Measurements from ENCODE around the gene HACD4.
"Not testable (repeated sequence)": the region's sequence is repeated elsewhere in the genome, so short reads cannot be mapped to it uniquely, and the experiment has no call there.

The HACD4 gene

GRCh38 chr9:20996809-20997208 lies 34.6 kb downstream of the HACD4 start:
- CTCF ChIA-PET, result interaction anchor here (0.5 to 1.1 kb wide), 2 partner anchors 21 to 112 kb away, joined by 3 to 4 read pairs; no protein-coding TSS in a partner anchor
- H3K4me1 Mint-ChIP-seq, result peaks cover 37% of the 10 kb centered on the region
- H3K9me3 Mint-ChIP-seq, result peaks cover 5% of the 10 kb centered on the region

GRCh38 chr9:20995616-20996015 lies 35.8 kb downstream of the HACD4 start:
- CTCF ChIA-PET, result interaction anchor here (0.9 kb wide), 1 partner anchor 9 kb away, joined by 3 read pairs; no protein-coding TSS in a partner anchor
- H3K4me1 Mint-ChIP-seq, result peaks cover 27% of the 10 kb centered on the region
- DNase-seq, result no peak
- no peak overlapping the region for H3K4me3 Mint-ChIP-seq
- no peaks in the 10 kb centered on the region for H3K27me3 Mint-ChIP-seq
- no peak overlapping the region for H3K27ac Mint-ChIP-seq
- no peaks in the 10 kb centered on the region for H3K9me3 Mint-ChIP-seq
- H3K36me3 Mint-ChIP-seq, result peaks cover 69% of the 10 kb centered on the region

More at GRCh38 chr9:20996809-20997208, 34.6 kb downstream of the HACD4 start:
- H3K27me3 Mint-ChIP-seq, result no peaks in the 10 kb centered on the region
- H3K4me3 Mint-ChIP-seq, result no peak overlapping the region
- no peak for DNase-seq
- H3K27ac Mint-ChIP-seq, result peak overlapping the region; percentile 77
- H3K36me3 Mint-ChIP-seq, result peaks cover 70% of the 10 kb centered on the region

GRCh38 chr9:20994486-20994885 lies 37.0 kb downstream of the HACD4 start:
- DNase-seq, result no peak
- Mint-ChIP-seq H3K27me3 (no peaks in the 10 kb centered on the region), H3K36me3 (peaks cover 71% of the 10 kb centered on the region), H3K4me1 (peaks cover 27% of the 10 kb centered on the region), H3K9me3 (no peaks in the 10 kb centered on the region), H3K27ac (no peak overlapping the region), H3K4me3 (no peak overlapping the region)
- CTCF ChIA-PET, result no interaction called here

GRCh38 chr9:20990867-20991266 lies 40.6 kb downstream of the HACD4 start:
- Mint-ChIP-seq H3K4me1 (peaks cover 4% of the 10 kb centered on the region), H3K27me3 (no peaks in the 10 kb centered on the region), H3K36me3 (peaks cover 67% of the 10 kb centered on the region), H3K9me3 (no peaks in the 10 kb centered on the region), H3K4me3 (no peak overlapping the region), H3K27ac (no peak overlapping the region)
- DNase-seq, result no peak
- CTCF ChIA-PET, result no interaction called here

- Mint-ChIP-seq H3K9me3 (no peaks in the 10 kb centered on the region), H3K4me3 (no peak overlapping the region), H3K27me3 (no peaks in the 10 kb centered on the region), H3K4me1 (no peaks in the 10 kb centered on the region), H3K27ac (no peak overlapping the region), H3K36me3 (peaks cover 57% of the 10 kb centered on the region)
- DNase-seq, result no peak
- CTCF ChIA-PET, result no interaction called here
Measured at GRCh38 chr9:20989923-20990341, 41.5 kb downstream of the HACD4 start.

- Mint-ChIP-seq H3K27ac (no peak overlapping the region), H3K9me3 (no peaks in the 10 kb centered on the region), H3K4me3 (no peak overlapping the region), H3K27me3 (no peaks in the 10 kb centered on the region), H3K36me3 (peaks cover 51% of the 10 kb centered on the region), H3K4me1 (no peaks in the 10 kb centered on the region)
- CTCF ChIA-PET, result no interaction called here
- no peak for DNase-seq
Measured at GRCh38 chr9:20988671-20989315, 42.6 kb downstream of the HACD4 start.

GRCh38 chr9:20988061-20988460 lies 43.4 kb downstream of the HACD4 start:
- Mint-ChIP-seq H3K27me3 (no peaks in the 10 kb centered on the region), H3K36me3 (peaks cover 48% of the 10 kb centered on the region), H3K4me1 (no peaks in the 10 kb centered on the region), H3K4me3 (no peak overlapping the region), H3K27ac (no peak overlapping the region), H3K9me3 (no peaks in the 10 kb centered on the region)
- no peak for DNase-seq
- CTCF ChIA-PET, result no interaction called here

GRCh38 chr9:20987521-20987920 lies 43.9 kb downstream of the HACD4 start:
- H3K4me1 Mint-ChIP-seq, result no peaks in the 10 kb centered on the region
- CTCF ChIA-PET, result no interaction called here
- H3K27ac Mint-ChIP-seq, result no peak overlapping the region

GRCh38 chr9:20985851-20986600 lies 45.4 kb downstream of the HACD4 start:
- no peaks in the 10 kb centered on the region for H3K9me3 Mint-ChIP-seq
- no peak overlapping the region for H3K27ac Mint-ChIP-seq
- H3K36me3 Mint-ChIP-seq, result peaks cover 44% of the 10 kb centered on the region
- CTCF ChIA-PET, result interaction anchor here (0.8 to 1.0 kb wide), 2 partner anchors 10 to 44 kb away, joined by 3 to 4 read pairs; no protein-coding TSS in a partner anchor
- no peaks in the 10 kb centered on the region for H3K27me3 Mint-ChIP-seq
- H3K4me3 Mint-ChIP-seq, result no peak overlapping the region
- H3K4me1 Mint-ChIP-seq, result no peaks in the 10 kb centered on the region
- no peak for DNase-seq

More at GRCh38 chr9:20987521-20987920, 43.9 kb downstream of the HACD4 start:
- no peak for DNase-seq
- H3K27me3 Mint-ChIP-seq, result no peaks in the 10 kb centered on the region
- no peak overlapping the region for H3K4me3 Mint-ChIP-seq
- peaks cover 47% of the 10 kb centered on the region for H3K36me3 Mint-ChIP-seq
- H3K9me3 Mint-ChIP-seq, result no peaks in the 10 kb centered on the region

- no peak for DNase-seq
- H3K4me3 Mint-ChIP-seq, result no peak overlapping the region
- CTCF ChIA-PET, result no interaction called here
- no peaks in the 10 kb centered on the region for H3K4me1 Mint-ChIP-seq
- H3K9me3 Mint-ChIP-seq, result no peaks in the 10 kb centered on the region
- no peak overlapping the region for H3K27ac Mint-ChIP-seq
- no peaks in the 10 kb centered on the region for H3K27me3 Mint-ChIP-seq
- H3K36me3 Mint-ChIP-seq, result peaks cover 30% of the 10 kb centered on the region
Measured at GRCh38 chr9:20984506-20984905, 46.9 kb downstream of the HACD4 start.

- no peaks in the 10 kb centered on the region for H3K27me3 Mint-ChIP-seq
- H3K27ac Mint-ChIP-seq, result no peak overlapping the region
- peaks cover 23% of the 10 kb centered on the region for H3K36me3 Mint-ChIP-seq
- H3K4me1 Mint-ChIP-seq, result no peaks in the 10 kb centered on the region
- H3K4me3 Mint-ChIP-seq, result no peak overlapping the region
- CTCF ChIA-PET, result interaction anchor here (1.1 kb wide), 1 partner anchor 97 kb away, joined by 4 read pairs; the partner anchor contains the start of gene IFNB1
- H3K9me3 Mint-ChIP-seq, result no peaks in the 10 kb centered on the region
- no peak for DNase-seq
Measured at GRCh38 chr9:20981486-20981885, 50.0 kb downstream of the HACD4 start.

- H3K27me3 Mint-ChIP-seq, result no peaks in the 10 kb centered on the region
Measured at GRCh38 chr9:20980832-20981455, 50.5 kb downstream of the HACD4 start.

GRCh38 chr9:20978249-20978648 lies 53.2 kb downstream of the HACD4 start:
- H3K4me3 Mint-ChIP-seq, result no peak overlapping the region
- CTCF ChIA-PET, result no interaction called here
- H3K27me3 Mint-ChIP-seq, result no peaks in the 10 kb centered on the region
- no peak for DNase-seq
- H3K27ac Mint-ChIP-seq, result no peak overlapping the region
- H3K9me3 Mint-ChIP-seq, result no peaks in the 10 kb centered on the region
- peaks cover 24% of the 10 kb centered on the region for H3K36me3 Mint-ChIP-seq
- no peaks in the 10 kb centered on the region for H3K4me1 Mint-ChIP-seq

More at GRCh38 chr9:20980832-20981455, 50.5 kb downstream of the HACD4 start:
- CTCF ChIA-PET, result interaction anchor here (0.7 to 1.1 kb wide), 2 partner anchors 40 to 97 kb away, joined by 3 to 4 read pairs; partner anchors contain the start of gene IFNB1
- Mint-ChIP-seq H3K36me3 (peaks cover 22% of the 10 kb centered on the region), H3K9me3 (no peaks in the 10 kb centered on the region), H3K27ac (no peak overlapping the region), H3K4me3 (no peak overlapping the region), H3K4me1 (no peaks in the 10 kb centered on the region)
- DNase-seq, result no peak

- CTCF ChIA-PET, result interaction anchor here (0.6 kb wide), 1 partner anchor 347 kb away, joined by 3 read pairs; no protein-coding TSS in a partner anchor
- H3K4me1 Mint-ChIP-seq, H3K9me3 Mint-ChIP-seq, H3K27me3 Mint-ChIP-seq, DNase-seq, H3K27ac Mint-ChIP-seq, H3K4me3 Mint-ChIP-seq: not testable (repeated sequence)
- peaks cover 29% of the 10 kb centered on the region for H3K36me3 Mint-ChIP-seq
Measured at GRCh38 chr9:20974191-20974938, 57.1 kb downstream of the HACD4 start.
